Esophagus muscularis mucosa (tissue), 4 donors: ENCODE measurements around the gene SIRT7. TPM values are rescaled to one million over a fixed set of nuclear protein-coding genes. Genes with fewer than 3 reads are reported as not detected.
A peak's percentile ranks its signal among the peaks of the same experiment; 100 is the strongest.

ENCODE experiments used
- DNase-seq: peaks from one replicate; pipeline ENCODE4 v3.0.0-alpha.2; 2017; ENCODE audit errors: extremely low spot score
- H3K27ac ChIP-seq, 4 donors: fragments of 200-600 bp; sonication (generic); replicated peaks in 1 of 4; 1 replicate in 3 of 4; 2 replicates in 1 of 4; pipeline ENCODE4 v1.5.1; 2016 to 2019; ENCODE audit warnings: mild to moderate bottlenecking in 1 of 4
- H3K27me3 ChIP-seq, 4 donors: fragments of 200-600 bp; sonication (generic); one replicate each; pipeline versions ENCODE4 v1.5.1 to v1.6.0; 2016 to 2019
- H3K36me3 ChIP-seq, 4 donors: fragments of 200-600 bp; sonication (generic); one replicate each; pipeline ENCODE4 v1.5.1; 2016 to 2019
- H3K4me1 ChIP-seq, 4 donors: fragments of 200-600 bp; sonication (generic); one replicate each; pipeline ENCODE4 v1.5.1; 2016 to 2019
- H3K4me3 ChIP-seq, 4 donors: fragments of 200-600 bp; sonication (generic); 1 replicate in 2 of 4; 2 replicates in 2 of 4; pipeline ENCODE4 v1.5.1; 2016 to 2019; ENCODE audit warnings: mild to moderate bottlenecking in 4 of 4, moderate library complexity in 1 of 4
- H3K9me3 ChIP-seq, 4 donors: fragments of 200-600 bp; sonication (generic); 1 replicate in 3 of 4; 2 replicates in 1 of 4; pipeline ENCODE4 v1.5.1; 2016 to 2019
- CTCF ChIP-seq, 3 experiments: fragments of 200-600 bp in 2 of 3; fragments of 450-650 bp in 1 of 3; sonication (generic) in 2 of 3; IDR thresholded peaks; one replicate each; pipeline ENCODE4 v1.5.1; 2017 to 2019; ENCODE audit warnings: antibody characterized with exemption in 3 of 3, mild to moderate bottlenecking in 2 of 3, moderate library complexity in 1 of 3
- EP300 ChIP-seq: sonication (generic); formaldehyde crosslinking; IDR thresholded peaks from one replicate; pipeline ENCODE4 v1.6.1; 2017; ENCODE audit warnings: antibody characterized with exemption
- POLR2A ChIP-seq: fragments of 450-650 bp; IDR thresholded peaks from one replicate; pipeline ENCODE4 v1.6.1; 2017; ENCODE audit warnings: antibody characterized with exemption, moderate library complexity, mild to moderate bottlenecking, low read depth
- POLR2AphosphoS5 ChIP-seq, 2 donors: sonication (generic); formaldehyde crosslinking; IDR thresholded peaks; one replicate each; pipeline ENCODE4 v1.6.1; 2017; ENCODE audit warnings: antibody characterized with exemption in 2 of 2
- WGBS: methylation state at CpG from one replicate; pipeline ENCODE4 v1.1.5; 2018; 5-methylcytosine and 5-hydroxymethylcytosine counted together
- intact Hi-C: fragments of 100-400 bp; cut with DNase I; formaldehyde crosslinking; loops from one replicate; pipeline ENCODE4 v1.15.1; 2023
- total RNA-seq, 4 donors: library from RNA; depleted of rRNA; stranded (reverse); fragments of >200 nt; gene quantifications; one replicate each; pipeline versions ENCODE4 v1.1.0 to v1.2.1, GENCODE V29; 2016

SIRT7 gene
- total RNA-seq, 4 donors from 2014 or later, result 13.9 to 27.0 (median 19.9) TPM

- Histone ChIP-seq H3K4me1 (peaks cover 20 to 68% (median 51%) of the 10 kb centered on the region in 4 donors), H3K4me3 (peak overlapping the region in 3 of 4 donors; percentile 90 to 100 (median 92))
These were observed 1.6 kb downstream of the SIRT7 start for GRCh38 chr17:81916234-81917001.

GRCh38 chr17:81915331-81915730 lies 2.6 kb downstream of the SIRT7 start:
- DNase-seq, result no peak
- intact Hi-C loops, result loop anchor here (5.0 kb wide), 1 partner anchor 53 kb away; the partner anchor contains the start of gene P4HB
- Histone ChIP-seq H3K27me3 (no peaks in the 10 kb centered on the region), H3K4me1 (peaks cover 23 to 64% (median 45%) of the 10 kb centered on the region in 4 donors), H3K36me3 (peaks cover 12 to 61% (median 54%) of the 10 kb centered on the region in 4 donors), H3K9me3 (no peaks in the 10 kb centered on the region), H3K4me3 (no peak overlapping the region), H3K27ac (no peak overlapping the region)
- TF ChIP-seq POLR2A (no peak), EP300 (no peak), POLR2AphosphoS5 (IDR thresholded peaks at IDR 0.05) (no peak), CTCF (IDR thresholded peaks at IDR 0.05) (no peak)
- 88% methylated on average over 8 of the region's 12 CpGs for WGBS

More at GRCh38 chr17:81916234-81917001, 1.6 kb downstream of the SIRT7 start:
- no peak for DNase-seq
- Histone ChIP-seq H3K36me3 (peaks cover 12 to 72% (median 63%) of the 10 kb centered on the region in 4 donors), H3K27me3 (no peaks in the 10 kb centered on the region), H3K9me3 (no peaks in the 10 kb centered on the region), H3K27ac (no peak overlapping the region)
- TF ChIP-seq CTCF (IDR thresholded peaks at IDR 0.05) (no peak), EP300 (no peak), POLR2AphosphoS5 (IDR thresholded peaks at IDR 0.05) (no peak), POLR2A (no peak)
- intact Hi-C loops, result loop anchor here (5.0 kb wide), 1 partner anchor 54 kb away; the partner anchor contains the start of gene P4HB
- WGBS, result 73% methylated on average over 17 of the region's 21 CpGs

GRCh38 chr17:81914103-81914850 lies 3.7 kb downstream of the SIRT7 start:
- H3K27ac ChIP-seq, result no peak overlapping the region
- TF ChIP-seq POLR2A, result no peak
- no peak for TF ChIP-seq CTCF (IDR thresholded peaks at IDR 0.05)
- no peak for TF ChIP-seq POLR2AphosphoS5 (IDR thresholded peaks at IDR 0.05)
- no peak for TF ChIP-seq EP300
- no peak overlapping the region for H3K4me3 ChIP-seq
- no peaks in the 10 kb centered on the region for H3K9me3 ChIP-seq
- intact Hi-C loops, result no loop called here
- DNase-seq, result no peak
- no peaks in the 10 kb centered on the region for H3K27me3 ChIP-seq
- peaks cover 30 to 64% (median 48%) of the 10 kb centered on the region in 4 donors for H3K4me1 ChIP-seq
- WGBS, result 94% methylated on average over 12 of the region's 36 CpGs
- peaks cover 12 to 51% (median 45%) of the 10 kb centered on the region in 4 donors for H3K36me3 ChIP-seq

- DNase-seq, result no peak
- no peaks in the 10 kb centered on the region for H3K27me3 ChIP-seq
- no peak overlapping the region for H3K4me3 ChIP-seq
- no peak overlapping the region for H3K27ac ChIP-seq
- H3K36me3 ChIP-seq, result peaks cover 12 to 52% (median 48%) of the 10 kb centered on the region in 4 donors
- no peaks in the 10 kb centered on the region for H3K9me3 ChIP-seq
- no peak for TF ChIP-seq CTCF (IDR thresholded peaks at IDR 0.05)
- no peak for TF ChIP-seq EP300
- H3K4me1 ChIP-seq, result peaks cover 29 to 57% (median 44%) of the 10 kb centered on the region in 4 donors
- WGBS, result 94% methylated on average over 11 of the region's 31 CpGs
- intact Hi-C loops, result no loop called here
These were observed 4.4 kb downstream of the SIRT7 start for GRCh38 chr17:81913394-81914102.
